Erythroblast (primary cell): Measurements from ENCODE around the gene RALBP1.
"Not testable (repeated sequence)": the region's sequence is repeated elsewhere in the genome, so short reads cannot be mapped to it uniquely, and the experiment has no call there.

Experiments
- DNase-seq, 2 experiments: peaks; one replicate each; lab custom pipeline; 2025; lab: John Stamatoyannopoulos, UW
- GATA1 ChIP-seq: IDR thresholded peaks from 2 replicates; pipeline ENCODE4 v1.6.1; 2011; ENCODE audit warnings: low read depth, mild to moderate bottlenecking, control low read depth, low read length, moderate library complexity
- POLR2A ChIP-seq: IDR thresholded peaks from 2 replicates; pipeline ENCODE4 v1.6.1; 2011; ENCODE audit warnings: mild to moderate bottlenecking, low read length

The RALBP1 gene

DNA sequence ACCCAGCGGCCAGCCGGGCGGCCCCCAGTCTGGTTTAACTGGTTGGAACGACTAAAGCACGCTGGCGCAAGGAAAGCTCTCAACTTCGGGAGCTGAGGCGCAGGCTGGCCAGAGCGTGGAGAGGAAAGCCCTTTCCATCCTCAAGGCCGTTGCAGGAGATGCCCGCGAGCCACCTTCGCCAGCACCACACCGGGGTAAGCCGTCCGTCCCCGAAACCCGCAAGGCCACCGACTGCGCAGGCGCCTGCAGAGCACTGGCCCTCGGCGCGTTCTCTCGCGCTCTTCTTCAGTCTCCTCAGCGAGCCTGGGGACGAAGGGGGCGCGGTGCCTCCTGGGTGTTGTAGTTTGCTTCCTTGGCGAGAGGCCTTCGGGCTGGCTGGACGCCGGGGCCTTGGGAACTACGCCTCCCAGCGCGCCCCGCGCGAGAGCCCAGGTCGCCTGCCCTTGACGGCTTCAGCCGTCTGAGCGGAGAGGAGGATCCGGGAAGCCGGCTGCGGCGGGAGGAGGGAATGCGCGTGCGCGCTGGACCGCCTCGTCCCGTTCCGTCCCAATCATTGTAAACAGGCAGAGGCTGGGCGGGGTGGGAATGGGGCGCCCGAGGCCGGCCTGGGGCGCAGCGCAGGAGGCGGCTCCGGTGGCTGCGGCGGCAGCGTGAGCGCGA, at the start of gene RALBP1:
Gene RALBP1 (plus strand): TSS at position 531 of the 660 bp plus-strand sequence. CDS start 37,533 bp downstream, outside the sequence.
- peak; percentile 100 for DNase-seq
- TF ChIP-seq POLR2A (peak; percentile 86), GATA1 (no peak)

DNA sequence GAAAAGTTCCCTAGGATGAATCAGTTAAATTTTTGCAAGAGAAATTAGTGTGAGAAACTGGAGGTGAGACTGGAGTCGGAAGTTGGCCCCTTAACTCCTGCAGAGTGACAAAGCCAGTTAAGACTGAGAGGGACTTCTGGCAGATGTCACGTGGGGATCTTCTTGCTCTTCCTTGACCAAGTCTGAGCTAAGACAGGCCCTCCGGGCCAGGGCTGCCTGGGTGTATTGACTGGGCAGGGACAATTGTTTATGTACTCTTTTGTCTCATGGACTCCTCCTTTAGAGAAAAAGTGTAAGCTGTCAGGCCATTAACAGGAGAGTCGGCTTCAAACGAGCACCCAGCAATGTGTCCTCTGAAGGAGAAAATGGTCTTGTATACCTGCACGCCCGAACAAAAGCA, 48.6 kb upstream of the RALBP1 start:
- no peak for TF ChIP-seq POLR2A
- no peak for TF ChIP-seq GATA1
- DNase-seq = no peak

DNA sequence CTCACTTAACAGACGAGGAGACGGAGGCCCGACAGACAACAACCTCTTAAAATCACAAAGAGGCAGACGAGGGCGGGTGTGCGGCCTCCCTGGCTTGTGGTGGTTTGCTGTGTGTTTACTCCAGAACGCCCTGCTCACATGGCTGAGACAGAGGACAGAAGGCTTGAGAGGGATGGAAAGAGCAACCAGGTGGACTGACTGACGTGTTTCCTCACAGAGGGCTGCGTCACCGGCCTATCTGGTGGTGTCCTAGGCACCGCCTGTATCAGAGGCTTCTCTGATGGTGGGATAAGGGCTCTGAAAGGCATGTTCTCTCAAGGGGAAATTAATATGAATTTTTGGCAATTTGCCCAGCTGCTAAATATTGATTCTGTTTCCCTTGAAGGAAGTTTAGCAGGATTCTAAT, 47.0 kb upstream of the RALBP1 start:
- no peak for TF ChIP-seq POLR2A
- TF ChIP-seq GATA1 = no peak
- no peak for DNase-seq

DNA sequence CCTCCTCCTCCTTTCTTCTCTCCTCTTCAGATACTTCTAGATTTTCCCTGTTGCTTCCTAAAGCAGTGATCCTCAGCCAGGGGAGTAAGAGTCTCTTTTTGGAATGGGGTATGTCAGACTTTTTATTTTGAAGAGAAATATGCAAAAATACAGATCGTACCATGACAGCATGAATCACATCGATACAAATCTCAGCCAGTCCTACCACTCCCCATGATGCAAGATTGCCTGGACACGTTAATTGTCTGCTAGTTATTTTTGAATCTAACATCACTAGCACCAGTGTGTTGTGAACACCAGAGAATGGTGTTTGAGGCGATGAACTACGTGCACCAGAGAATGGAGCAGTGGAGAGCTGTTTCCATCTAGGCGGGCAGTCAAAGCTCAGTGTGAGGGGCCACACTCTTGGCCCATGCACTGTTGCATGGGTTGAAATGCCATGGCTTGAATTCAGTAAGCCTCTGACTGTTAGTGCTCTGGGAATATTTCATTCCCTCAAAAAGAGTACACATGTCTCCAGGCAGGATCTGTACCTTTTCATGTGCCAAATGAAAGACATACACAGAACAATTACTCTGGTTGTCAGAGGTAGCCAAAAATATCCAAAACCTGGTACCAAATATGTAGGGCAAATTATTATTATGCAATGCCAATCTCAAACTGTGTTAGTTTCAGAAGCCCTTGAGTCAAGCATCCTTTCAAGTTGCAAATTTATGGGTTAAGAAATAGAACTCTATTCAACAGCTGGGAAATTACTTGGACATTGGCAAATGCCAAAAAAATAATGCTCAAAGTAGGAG, 46.3 kb upstream of the RALBP1 start:
- no peak for DNase-seq
- no peak for TF ChIP-seq GATA1
- TF ChIP-seq POLR2A = no peak

DNA sequence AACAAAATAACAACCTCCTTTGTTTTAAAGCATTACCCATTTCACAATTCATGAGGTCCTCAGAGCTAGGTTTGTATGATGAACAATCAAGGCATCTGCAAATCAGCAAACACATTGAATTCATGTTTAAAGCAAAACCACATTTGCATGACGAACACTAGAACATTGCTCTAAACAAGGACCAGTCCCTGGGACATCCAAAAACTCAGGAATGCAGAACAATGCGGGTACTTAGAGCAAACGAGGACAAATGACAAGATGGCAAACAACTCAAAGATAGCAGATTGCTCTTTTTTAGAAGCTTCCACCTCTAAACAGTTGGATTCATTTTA, 45.7 kb upstream of the RALBP1 start:
- no peak for DNase-seq
- no peak for TF ChIP-seq GATA1
- TF ChIP-seq POLR2A = no peak

DNA sequence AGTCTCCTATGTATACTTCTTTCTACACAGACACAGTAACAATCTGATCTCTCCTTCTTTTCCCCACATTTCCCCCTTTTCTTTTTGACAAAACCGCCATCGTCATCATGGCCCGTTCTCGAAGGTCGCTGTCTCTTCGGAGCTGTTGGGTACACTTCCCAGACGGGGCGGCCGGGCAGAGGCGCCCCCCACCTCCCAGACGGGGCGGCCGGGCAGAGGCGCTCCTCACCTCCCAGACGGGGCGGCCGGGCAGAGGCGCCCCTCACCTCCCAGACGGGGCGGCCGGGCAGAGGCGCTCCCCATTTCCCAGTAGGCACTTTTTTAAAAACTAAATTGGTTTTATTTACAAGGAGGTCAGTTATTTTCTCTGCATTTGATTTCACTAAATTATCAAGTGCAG, 45.0 kb upstream of the RALBP1 start:
- not testable (repeated sequence) for DNase-seq

DNA sequence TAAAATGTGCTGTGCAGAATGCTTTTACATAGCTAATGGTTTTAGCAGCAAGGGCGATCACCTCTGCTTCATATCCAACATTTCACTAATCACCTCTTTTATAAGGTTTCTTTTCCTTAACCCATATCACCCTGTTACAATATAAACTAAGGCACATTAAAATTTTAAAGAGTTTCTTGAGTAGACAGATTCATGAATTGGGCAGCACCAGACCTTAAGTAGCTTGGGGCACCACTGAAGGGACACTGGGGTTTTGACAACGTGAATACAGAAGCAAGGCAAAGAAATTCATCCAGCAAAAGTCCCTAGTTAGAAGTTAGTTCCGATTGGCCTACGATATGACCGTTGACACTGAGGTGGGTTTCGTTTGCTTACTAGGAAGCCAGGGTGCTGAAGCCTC, 44.0 kb upstream of the RALBP1 start:
- TF ChIP-seq GATA1 (no peak), POLR2A (no peak)
- no peak for DNase-seq

DNA sequence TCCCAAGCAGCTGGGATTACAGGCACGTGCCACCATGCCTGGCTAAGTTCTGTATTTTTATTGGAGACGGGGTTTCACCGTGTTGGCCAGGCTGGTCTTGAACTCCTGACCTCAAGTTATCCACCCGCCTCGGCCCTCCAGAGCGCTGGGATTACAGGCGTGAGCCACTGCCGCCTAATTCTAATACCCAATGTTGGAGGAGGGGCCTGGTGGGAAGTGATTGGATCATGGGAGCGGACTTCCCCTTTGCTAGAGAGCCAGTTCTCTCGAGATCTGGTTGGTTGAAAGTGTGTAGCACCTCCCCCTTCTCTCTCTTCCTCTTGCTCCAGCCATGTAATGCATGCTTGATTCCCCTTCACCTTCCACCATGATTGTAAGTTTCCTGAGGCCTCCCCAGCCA, 42.2 kb upstream of the RALBP1 start:
- not testable (repeated sequence) for DNase-seq

DNA sequence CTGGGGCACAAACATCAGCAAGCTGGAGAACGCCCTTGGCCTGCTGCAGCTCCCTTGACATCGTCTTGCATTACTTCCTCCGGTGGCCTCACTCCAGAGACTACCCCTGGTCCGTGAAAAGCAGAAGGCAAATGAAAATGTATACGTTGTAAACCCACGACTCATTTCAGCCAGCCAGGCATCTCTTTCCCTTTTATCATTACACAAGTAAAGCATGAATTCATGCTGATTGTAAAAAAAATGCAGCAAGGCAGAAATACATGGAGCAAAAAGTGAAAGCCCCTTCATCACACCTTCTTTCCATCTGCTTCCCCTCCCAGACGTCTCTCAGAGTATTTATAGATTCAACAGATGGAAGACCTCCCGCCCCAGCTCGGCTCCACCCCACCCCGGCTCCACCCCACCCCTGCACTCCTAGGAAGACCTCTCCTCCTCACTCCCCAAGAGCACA, 41.6 kb upstream of the RALBP1 start:
- TF ChIP-seq GATA1 (no peak), POLR2A (no peak)
- DNase-seq = no peak

DNA sequence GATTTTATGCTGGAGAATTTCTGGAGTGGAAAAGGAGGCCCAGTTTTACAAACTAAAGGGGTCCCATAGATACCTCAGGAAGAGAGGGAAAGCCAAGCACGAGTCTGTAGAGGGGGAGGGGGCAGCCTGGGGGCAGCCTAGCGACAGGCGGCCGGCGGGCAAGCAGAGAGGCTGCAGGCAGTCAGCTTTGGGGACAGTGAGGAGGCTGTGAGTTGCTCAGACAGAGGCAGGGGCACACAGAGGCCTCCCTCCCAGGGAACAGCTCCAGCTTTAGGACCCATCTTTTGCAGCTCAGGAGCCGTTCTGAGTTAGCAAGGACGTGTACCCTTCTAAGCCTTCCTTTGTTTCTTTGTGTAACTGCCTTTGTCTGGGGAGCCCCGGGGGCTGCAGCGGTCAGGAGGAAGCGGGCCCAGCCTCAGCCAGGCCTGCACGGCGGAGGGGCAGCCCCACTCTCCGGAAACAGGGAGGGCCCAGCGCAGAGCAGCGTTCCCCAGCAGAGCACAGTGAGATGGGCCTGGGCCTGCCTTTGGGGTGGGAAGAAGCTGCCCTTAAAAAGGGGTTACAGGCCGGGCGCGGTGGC, 41.1 kb upstream of the RALBP1 start:
- TF ChIP-seq POLR2A = no peak
- TF ChIP-seq GATA1 = no peak
- no peak for DNase-seq

DNA sequence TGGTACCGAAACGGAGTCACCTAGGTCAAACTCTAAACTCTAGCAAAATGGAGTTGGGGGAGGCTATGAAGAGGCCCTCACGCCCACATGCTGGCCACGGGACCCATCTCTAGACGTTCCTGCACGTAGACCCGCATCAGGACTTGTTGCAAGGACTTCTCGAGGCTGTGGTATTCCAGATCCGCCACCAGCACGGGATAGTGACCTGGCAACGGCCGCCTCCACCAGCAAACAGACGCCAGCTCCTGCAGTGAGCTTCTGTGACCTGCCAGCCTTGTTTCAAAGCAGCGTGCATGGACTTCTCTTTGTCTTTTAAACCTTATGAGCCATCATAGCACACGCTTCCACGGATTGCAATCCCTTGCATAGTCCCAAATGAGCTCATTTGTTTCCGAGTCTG, 40.3 kb upstream of the RALBP1 start:
- no peak for DNase-seq
- TF ChIP-seq POLR2A (no peak), GATA1 (no peak)

DNA sequence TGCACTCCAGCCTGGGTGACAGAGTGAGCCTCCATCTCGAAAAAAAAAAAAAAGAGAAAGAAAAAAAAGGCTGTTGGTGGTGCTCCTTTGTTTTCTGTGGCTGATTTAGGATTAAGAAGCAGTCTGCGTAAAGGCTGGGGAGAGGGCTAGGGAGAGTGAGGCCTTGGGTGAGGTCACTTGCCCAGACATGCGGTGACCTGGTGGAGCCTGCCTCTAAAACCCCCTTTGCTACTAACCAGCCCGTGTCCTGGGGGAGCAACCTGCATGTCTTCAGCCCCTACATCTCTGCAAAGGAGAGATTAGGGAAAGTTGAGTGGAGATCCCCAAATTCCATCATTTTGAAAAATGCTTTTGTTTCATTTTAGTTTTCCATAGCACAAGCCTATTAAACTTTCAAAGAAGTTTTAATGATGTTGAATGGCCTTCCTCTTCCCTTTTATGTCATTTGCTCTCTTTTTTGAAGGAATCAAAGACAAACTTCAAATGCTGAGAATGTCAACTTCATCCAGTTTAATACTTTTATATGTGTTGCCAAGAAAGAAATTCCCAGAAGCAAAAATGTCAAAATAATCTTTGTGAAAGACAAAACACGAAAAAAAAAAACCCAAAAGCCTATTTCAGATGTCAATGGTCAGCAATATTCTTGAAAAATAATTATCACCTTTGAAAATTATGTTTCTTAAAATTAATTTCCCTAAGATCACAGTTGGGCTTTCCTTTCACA, 38.9 kb upstream of the RALBP1 start:
- DNase-seq = no peak
- no peak for TF ChIP-seq POLR2A
- no peak for TF ChIP-seq GATA1

DNA sequence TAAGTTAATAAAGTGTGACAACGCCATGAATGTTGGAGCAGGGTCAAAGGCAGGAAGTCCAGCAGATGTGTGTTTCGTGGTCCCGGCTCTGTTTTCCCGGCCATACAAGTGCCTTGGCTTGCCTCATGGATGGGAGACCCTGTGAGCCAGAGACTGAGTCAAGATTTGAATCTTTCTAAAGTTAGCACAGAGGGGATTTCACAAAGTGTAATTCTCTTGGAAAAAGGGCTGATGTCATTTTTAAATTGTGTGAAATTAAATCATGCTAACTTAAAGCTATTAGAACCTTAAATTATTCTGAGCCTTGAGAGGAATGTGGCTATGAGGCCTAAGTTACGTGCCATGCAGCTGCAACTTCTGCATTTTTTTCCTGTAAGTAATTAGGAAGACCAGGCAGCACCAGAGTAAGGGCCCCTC, 38.3 kb upstream of the RALBP1 start:
- DNase-seq = no peak
- TF ChIP-seq POLR2A (no peak), GATA1 (no peak)

DNA sequence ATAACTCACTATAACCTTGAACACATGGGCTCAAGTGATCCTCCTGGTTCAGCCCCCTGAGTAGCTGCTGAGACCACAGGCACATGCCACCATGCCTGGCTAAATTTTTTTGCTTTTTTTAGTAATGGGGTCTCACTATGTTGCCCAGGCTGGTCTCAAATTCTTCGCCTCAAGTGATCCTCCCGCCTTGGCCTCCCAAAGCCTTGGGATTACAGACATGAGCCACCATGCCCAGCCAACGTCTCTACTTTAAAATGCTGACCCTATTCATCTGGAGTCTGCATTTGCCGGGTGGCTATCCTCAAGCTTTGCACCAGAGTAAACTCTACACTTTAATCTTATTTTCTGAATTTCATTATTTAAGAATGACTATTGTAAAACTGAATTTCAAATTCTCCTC, 37.6 kb upstream of the RALBP1 start:
- no peak for DNase-seq
- no peak for TF ChIP-seq POLR2A
- TF ChIP-seq GATA1 = no peak
